Adrenal gland (tissue), 12 donors: ENCODE measurements around the gene DNAH12. TPM values are rescaled to one million over a fixed set of nuclear protein-coding genes. Genes with fewer than 3 reads are reported as not detected.

Experiments used
- DNase-seq, 7 donors: peaks; one replicate each; pipeline ENCODE4 v3.0.0-alpha.2; 2019 to 2020
- H3K27ac ChIP-seq, 5 donors: fragments of 200-600 bp; sonication (generic) in 4 of 5; 1 replicate in 3 of 5; 2 replicates in 2 of 5; pipeline versions ENCODE4 v1.5.1 to v1.8.0; 2016 to 2020; ENCODE audit warnings: mild to moderate bottlenecking in 1 of 5
- H3K27me3 ChIP-seq: fragments of 200-600 bp; 2 replicates; pipeline ENCODE4 v1.8.0; 2021
- H3K36me3 ChIP-seq, 2 donors: fragments of 200-600 bp; replicated peaks in 1 of 2; 1 replicate in 1 of 2; 2 replicates in 1 of 2; pipeline versions ENCODE4 v1.5.1 to v1.8.0; 2018 to 2022
- H3K4me1 ChIP-seq, 2 donors: fragments of 200-600 bp; replicated peaks in 1 of 2; 1 replicate in 1 of 2; 2 replicates in 1 of 2; pipeline versions ENCODE4 v1.5.1 to v1.8.0; 2018 to 2021
- H3K4me3 ChIP-seq, 4 donors: fragments of 200-600 bp; sonication (generic) in 3 of 4; one replicate each; pipeline ENCODE4 v1.5.1; 2016 to 2018
- H3K9me3 ChIP-seq, 3 donors: fragments of 200-600 bp; sonication (generic) in 1 of 3; replicated peaks in 1 of 3; 1 replicate in 2 of 3; 2 replicates in 1 of 3; pipeline versions ENCODE4 v1.5.1 to v1.8.0; 2016 to 2021
- CTCF ChIP-seq, 6 experiments: fragments of 450-650 bp in 4 of 6; fragments of 200-600 bp in 2 of 6; sonication (generic) in 1 of 6; IDR thresholded peaks; 1 replicate in 5 of 6; 2 replicates in 1 of 6; pipeline versions ENCODE4 v1.5.1 to v1.8.0; 2016 to 2021; ENCODE audit warnings: antibody characterized with exemption in 6 of 6, mild to moderate bottlenecking in 2 of 6, moderate library complexity in 1 of 6
- POLR2A ChIP-seq, 2 donors: fragments of 450-650 bp; IDR thresholded peaks; one replicate each; pipeline ENCODE4 v1.6.1; 2017; ENCODE audit warnings: antibody characterized with exemption in 2 of 2, mild to moderate bottlenecking in 2 of 2, moderate library complexity in 1 of 2
- WGBS, 4 donors: extraction: QIAGEN DNeasy Blood & Tissue Kit in 2 of 4; methylation state at CpG; one replicate each; pipeline versions ENCODE4 v1.1.5 to v1.1.7; 2013 to 2017; 5-methylcytosine and 5-hydroxymethylcytosine counted together
- intact Hi-C, 2 donors: fragments of 100-400 bp; cut with DNase I; formaldehyde crosslinking; loops; one replicate each; pipeline versions ENCODE4 v1.14.1 to v1.15.0; 2022 to 2023
- polyA plus RNA-seq, 3 donors: library from polyadenylated mRNA; stranded (reverse); fragments of 200-250 nt in 2 of 3; fragments of 350-450 nt in 1 of 3; fragmentation: Illumina TruSeq in 1 of 3; extraction: RNeasy Lipid Tissue Mini Kit (QIAGEN cat#74804) in 1 of 3; gene quantifications; one replicate each; pipeline ENCODE4 v1.2.3, GENCODE V29; 2013 to 2014
- total RNA-seq, 9 donors: library from RNA; depleted of rRNA in 4 of 9; stranded (reverse); fragments of >200 nt in 4 of 9; fragments of 120-200 nt in 1 of 9; fragmentation: NEBNext Ultra II Directional in 1 of 9; extraction: Animal tissue kit (Norgen Biotek cat#: 25700) in 1 of 9; gene quantifications; one replicate each; pipeline versions ENCODE4 v1.1.0 to v1.2.4, GENCODE V29; 2013 to 2023
- donor health status: healthy with polysubstance abuse.
- donor health status: Bipolar disorder and iron deficiency.
- donor health status: DM: yes; HTN: yes; CAD: no.
- donor health status: DM: no; HTN: no; CAD: no.
- donor health status: DM: no; HTN: no; CAD: no.
- donor health status: DM: yes; HTN: yes; CAD: no.

DNAH12 gene
- total and polyA plus RNA-seq, 12 donors: 0.16 to 1.8 (median 0.58) TPM

- no peak overlapping the region for H3K27ac ChIP-seq
These were observed 25.7 kb downstream of the DNAH12 start for GRCh38 chr3:57518276-57518915.

GRCh38 chr3:57512166-57512565 lies 32.0 kb downstream of the DNAH12 start:
- TF ChIP-seq CTCF (IDR thresholded peaks at IDR 0.05): no peak
- TF ChIP-seq POLR2A (IDR thresholded peaks at IDR 0.05): no peak
- H3K4me3 ChIP-seq: no peak overlapping the region
- intact Hi-C loops: no loop called here
- no peak for DNase-seq
- no peaks in the 10 kb centered on the region for H3K36me3 ChIP-seq
- H3K27me3 ChIP-seq: no peaks in the 10 kb centered on the region
- H3K27ac ChIP-seq: no peak overlapping the region
- H3K4me1 ChIP-seq: no peaks in the 10 kb centered on the region
- H3K9me3 ChIP-seq: no peaks in the 10 kb centered on the region
- WGBS, 4 donors: 43 to 65% (median 56%) methylated on average over 2 of the region's 2 CpGs

More at GRCh38 chr3:57518276-57518915, 25.7 kb downstream of the DNAH12 start:
- no peaks in the 10 kb centered on the region for H3K36me3 ChIP-seq
- TF ChIP-seq POLR2A (IDR thresholded peaks at IDR 0.05) (no peak), CTCF (IDR thresholded peaks at IDR 0.05) (no peak)
- no peaks in the 10 kb centered on the region for H3K27me3 ChIP-seq
- no peak overlapping the region for H3K4me3 ChIP-seq
- intact Hi-C loops: no loop called here
- no peaks in the 10 kb centered on the region for H3K4me1 ChIP-seq
- DNase-seq: no peak
- H3K9me3 ChIP-seq: no peaks in the 10 kb centered on the region
- WGBS, 4 donors: 58 to 68% (median 64%) methylated on average over 3 of the region's 3 CpGs

DNA sequence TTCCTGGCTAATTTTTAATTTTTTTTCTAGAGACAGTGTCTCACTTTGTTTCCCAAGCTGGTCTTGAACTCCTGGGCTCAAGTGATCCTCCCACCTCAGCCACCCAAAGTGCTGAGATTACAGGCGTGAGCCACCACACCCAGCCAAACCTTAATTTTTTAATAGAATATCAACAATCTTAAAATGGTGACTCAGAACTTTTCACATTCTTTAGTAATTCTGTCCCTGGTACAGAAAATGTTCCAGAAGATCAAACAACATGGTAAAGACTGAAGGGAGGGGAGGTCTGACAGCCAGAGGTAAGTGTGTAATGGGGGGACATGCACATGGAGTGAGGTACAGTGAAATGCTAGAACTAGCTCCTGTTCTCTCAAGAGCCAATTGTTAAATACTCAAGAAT lies 38.2 kb downstream of the DNAH12 start:
- Histone ChIP-seq H3K4me3 (no peak overlapping the region), H3K4me1 (no peaks in the 10 kb centered on the region), H3K27me3 (no peaks in the 10 kb centered on the region), H3K36me3 (no peaks in the 10 kb centered on the region), H3K9me3 (no peaks in the 10 kb centered on the region), H3K27ac (no peak overlapping the region)
- TF ChIP-seq POLR2A (IDR thresholded peaks at IDR 0.05): no peak
- TF ChIP-seq CTCF (IDR thresholded peaks at IDR 0.05): no peak
- 77 to 94% (median 88%) methylated on average over 1 of the region's 1 CpG for WGBS, 4 donors
- DNase-seq: no peak
- intact Hi-C loops: no loop called here

DNA sequence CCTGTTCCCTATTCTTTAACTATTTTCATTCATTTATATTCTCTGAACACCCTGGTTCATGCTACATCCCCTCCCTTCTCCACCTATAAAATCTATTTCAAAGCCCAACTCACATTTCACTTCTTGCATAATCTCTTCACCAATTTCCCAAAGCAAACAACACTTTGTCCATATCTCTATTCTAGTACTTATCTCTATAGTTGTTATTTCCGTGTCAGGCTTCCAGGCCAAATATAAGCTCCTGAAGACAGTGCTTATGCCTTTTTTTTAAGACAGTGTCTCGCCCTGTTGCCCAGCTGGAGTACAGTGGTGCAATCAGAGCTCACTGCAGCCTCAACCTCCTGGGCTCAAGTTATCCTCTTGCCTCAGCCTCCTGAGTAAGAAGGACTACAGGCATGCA lies 43.6 kb downstream of the DNAH12 start:
- Histone ChIP-seq H3K4me3 (no peak overlapping the region), H3K36me3 (no peaks in the 10 kb centered on the region), H3K4me1 (no peaks in the 10 kb centered on the region), H3K27ac (no peak overlapping the region), H3K9me3 (no peaks in the 10 kb centered on the region), H3K27me3 (no peaks in the 10 kb centered on the region)
- DNase-seq: no peak
- whole genome bisulfite sequencing, 4 donors: 56 to 70% (median 65%) methylated on average over 2 of the region's 2 CpGs
- TF ChIP-seq POLR2A (IDR thresholded peaks at IDR 0.05): no peak
- TF ChIP-seq CTCF (IDR thresholded peaks at IDR 0.05): no peak
- intact Hi-C loops: no loop called here
